Right hindlimb (tissue), 1 donor: ENCODE measurements around the gene DDX47.
"Not testable (repeated sequence)": the region's sequence is repeated elsewhere in the genome, so short reads cannot be mapped to it uniquely, and the experiment has no call there.

Experiments
- DNase-seq: peaks from one replicate; pipeline ENCODE4 v3.0.0-alpha.2; 2018

DDX47 gene

DNA sequence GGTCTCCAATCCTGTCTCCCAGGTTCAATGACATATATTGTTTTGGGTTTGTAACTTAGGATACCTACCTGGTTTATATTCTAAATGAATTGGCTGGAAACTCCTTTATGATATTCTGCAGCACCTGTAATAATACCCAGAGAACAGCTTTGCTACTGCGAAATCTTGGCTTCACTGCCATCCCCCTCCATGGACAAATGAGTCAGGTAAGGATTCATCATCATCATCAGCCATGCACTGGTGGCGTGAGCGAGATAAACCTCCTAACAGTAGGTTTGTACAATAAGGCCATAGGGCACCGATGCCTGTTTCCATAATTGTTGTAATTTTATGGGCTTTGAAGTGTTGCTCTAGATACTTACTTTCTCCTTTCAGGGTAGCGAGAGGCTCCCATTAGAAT, 10.7 kb downstream of the DDX47 start:
- DNase-seq, result no peak

GRCh38 chr12:12835378-12836146, 22.4 kb downstream of the DDX47 start:
- no peak for DNase-seq

- DNase-seq, result no peak
These were observed 23.4 kb downstream of the DDX47 start for GRCh38 chr12:12836571-12836970.

GRCh38 chr12:12837025-12837812, 24.1 kb downstream of the DDX47 start:
- peak; percentile 47 for DNase-seq

DNA sequence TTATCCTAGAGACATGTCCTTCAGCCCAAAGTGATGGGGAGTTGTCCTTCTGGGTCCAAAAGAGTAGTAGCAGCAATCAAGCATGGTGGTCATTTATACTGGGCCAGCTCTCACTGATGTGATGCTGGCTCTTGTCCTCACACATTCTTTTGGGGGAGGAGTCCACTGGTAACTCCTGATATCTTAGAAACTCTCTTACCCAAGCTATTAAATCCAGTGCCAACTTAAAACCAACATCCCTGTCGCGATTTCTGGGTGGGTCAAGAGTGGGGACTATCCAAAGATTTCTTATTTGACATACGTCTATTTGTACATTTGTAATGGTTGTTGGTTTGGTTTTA, 24.6 kb downstream of the DDX47 start:
- no peak for DNase-seq

DNA sequence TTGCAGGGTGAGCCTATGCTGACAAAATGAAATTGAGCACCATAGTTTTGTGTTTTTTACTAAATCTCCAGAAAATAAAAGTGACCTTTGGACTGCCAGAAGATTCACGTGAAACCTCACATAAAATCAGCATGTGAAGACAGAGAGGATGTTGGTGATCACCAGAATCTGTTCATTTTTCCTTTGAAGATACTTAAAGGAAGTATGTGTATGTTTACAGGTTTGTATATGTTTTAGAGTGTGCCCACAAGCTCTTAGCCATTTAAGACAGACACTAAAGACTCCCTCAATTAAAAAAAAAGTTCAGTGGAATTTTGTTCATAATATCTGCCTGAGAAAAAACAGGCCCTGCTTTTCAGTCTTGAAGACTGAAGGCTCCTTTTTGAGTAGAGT, 25.9 kb downstream of the DDX47 start:
- no peak for DNase-seq

DNA sequence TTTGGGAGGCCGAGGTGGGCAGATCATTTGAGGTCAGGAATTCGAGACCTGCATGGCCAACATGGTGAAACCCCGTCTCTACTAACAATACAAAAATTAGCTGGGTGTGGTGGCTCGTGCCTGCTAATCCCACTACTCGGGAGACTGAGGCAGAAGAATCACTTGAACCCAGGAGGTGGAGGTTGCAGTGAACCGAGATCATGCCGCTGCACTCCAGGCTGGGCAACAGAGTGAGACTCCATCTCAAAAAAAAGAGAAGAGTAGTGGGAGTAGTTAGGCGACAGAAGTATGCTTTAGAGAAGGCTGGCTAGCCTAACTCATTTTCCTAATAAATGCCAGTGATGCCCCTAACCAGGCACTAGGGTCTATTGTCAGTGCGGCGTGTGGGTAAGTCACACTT, 26.3 kb downstream of the DDX47 start:
- DNase-seq, result not testable (repeated sequence)

- peak; percentile 29 for DNase-seq
These were observed 26.9 kb downstream of the DDX47 start for GRCh38 chr12:12839873-12840579.

GRCh38 chr12:12840580-12840899, 27.4 kb downstream of the DDX47 start:
- DNase-seq, result no peak

- DNase-seq, result not testable (repeated sequence)
These were observed 28.3 kb downstream of the DDX47 start for GRCh38 chr12:12841428-12841827.

DNA sequence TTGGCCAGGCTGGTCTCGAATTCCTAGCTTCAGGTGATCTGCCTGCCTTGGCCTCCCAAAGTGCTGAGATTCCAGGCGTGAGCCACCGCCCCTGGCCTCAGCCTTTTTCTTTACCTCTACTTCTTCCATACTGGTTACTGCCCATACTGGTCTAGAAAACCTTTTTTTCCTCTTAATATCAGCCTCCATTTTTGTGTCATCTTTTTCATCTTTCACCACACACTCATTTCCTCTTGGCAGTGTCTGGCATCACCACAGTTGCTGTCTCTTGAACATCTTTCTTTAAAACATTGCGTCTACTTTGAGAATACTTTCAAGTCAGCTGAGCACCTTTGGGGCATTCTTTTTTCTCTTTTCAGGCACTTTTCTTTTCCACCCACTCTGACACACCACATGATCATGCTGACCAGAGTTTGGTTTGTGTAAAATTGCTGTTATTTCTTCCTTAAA, 32.7 kb downstream of the DDX47 start:
- no peak for DNase-seq

DNA sequence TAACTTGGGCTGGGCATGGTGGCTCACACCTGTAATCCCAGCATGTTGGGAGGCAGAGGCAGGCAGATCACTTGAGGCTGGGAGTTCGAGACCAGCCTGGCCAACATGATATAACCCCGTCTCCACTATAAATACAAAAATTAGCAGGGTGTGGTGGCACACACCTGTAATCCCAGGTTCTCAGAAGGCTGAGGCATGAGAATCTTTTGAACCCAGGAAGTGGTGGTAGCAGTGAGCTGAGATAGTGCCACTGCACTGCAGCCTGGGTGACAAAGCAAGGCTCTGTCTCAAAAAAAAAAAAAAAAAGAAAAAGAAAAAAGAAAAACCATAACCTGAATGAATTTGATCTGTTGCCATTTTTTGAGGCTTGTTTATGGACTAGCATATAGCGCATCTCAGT, 33.6 kb downstream of the DDX47 start:
- DNase-seq, result not testable (repeated sequence)

DNA sequence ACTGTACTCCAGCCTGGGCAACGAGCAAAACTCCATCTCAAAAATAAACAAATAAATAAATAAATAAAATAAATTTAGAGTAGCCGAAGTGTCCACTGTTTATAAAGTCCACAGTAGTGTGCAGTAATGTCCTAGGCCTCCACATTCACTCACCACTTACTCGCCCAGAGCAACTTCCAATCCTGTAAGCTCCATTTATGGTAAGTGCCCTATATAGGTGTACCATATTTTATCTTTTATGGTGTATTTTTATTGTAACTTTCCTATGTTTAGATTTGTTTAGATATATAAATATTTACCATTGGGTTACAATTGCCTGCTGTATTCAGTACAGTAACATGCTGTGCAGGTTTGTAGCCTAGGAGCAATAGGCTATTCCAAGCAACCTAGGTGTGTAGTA, 40.3 kb downstream of the DDX47 start:
- no peak for DNase-seq

DNA sequence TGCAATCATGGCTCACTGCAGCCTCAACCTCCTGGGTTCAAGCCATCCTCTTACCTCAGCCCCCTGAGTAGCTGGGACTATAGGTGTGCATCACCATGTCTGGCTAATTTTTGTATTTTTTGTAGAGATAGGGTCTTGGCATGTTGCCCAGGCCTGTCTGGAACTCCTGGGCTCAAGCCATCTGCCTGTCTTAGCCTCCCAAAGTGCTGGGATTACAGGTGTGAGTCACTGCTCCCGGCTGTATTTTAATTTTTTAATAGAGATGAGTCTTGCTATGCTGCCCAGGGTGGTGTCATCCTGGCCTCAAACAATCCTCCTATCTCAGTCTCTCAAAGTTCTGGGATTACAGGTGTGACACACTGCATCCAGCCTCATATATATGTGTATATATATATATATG, 46.5 kb downstream of the DDX47 start:
- no peak for DNase-seq

DNA sequence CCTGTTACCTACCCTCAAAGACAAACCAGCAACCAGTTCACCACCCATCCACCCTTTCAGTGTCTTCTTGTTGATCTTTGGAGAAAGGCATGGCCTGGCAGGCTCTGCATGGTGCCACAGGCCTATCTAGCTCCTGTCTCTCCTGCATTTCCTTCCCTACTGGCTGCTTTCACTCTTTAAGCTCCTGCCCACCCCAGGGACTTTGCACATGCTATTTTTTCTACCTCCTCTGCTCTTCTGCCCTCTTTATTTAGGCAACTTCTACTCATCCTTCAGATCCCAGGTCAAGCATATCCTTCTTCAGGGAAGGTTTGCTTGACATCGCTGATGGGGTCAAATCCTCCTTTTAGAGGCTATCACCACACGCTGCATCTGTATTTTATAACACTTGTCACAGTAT, 51.1 kb downstream of the DDX47 start:
- DNase-seq, result no peak

- DNase-seq, result no peak
These were observed 55.5 kb downstream of the DDX47 start for GRCh38 chr12:12868477-12869235.

GRCh38 chr12:12870465-12870864, 57.3 kb downstream of the DDX47 start:
- DNase-seq, result no peak

DNA sequence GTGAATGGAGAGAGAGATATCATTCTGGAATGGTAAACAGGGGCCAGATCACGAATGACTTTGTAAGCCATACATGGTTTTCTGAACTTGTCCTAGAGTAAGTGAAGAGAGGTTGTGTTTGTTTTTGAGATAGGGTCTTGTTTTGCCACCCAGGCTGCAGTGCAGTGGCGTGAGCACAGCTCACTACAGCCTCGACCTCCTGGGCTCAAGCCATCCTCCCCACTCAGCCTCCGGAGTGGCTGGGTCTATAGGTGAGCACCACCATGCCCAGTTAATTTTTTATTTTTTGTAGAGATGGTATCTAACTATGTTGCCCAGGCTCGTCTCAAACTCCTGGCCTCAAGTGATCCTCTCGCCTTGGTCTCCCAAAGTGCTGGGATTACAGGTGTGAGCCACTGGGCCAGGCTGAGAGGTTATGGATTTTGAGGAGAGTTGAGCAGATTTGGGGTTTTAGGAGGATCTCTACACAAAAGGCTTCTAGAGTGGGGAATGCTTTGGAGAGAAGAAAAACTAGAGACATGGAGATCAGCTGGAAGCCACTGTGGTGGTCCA, 58.5 kb downstream of the DDX47 start:
- no peak for DNase-seq

DNA sequence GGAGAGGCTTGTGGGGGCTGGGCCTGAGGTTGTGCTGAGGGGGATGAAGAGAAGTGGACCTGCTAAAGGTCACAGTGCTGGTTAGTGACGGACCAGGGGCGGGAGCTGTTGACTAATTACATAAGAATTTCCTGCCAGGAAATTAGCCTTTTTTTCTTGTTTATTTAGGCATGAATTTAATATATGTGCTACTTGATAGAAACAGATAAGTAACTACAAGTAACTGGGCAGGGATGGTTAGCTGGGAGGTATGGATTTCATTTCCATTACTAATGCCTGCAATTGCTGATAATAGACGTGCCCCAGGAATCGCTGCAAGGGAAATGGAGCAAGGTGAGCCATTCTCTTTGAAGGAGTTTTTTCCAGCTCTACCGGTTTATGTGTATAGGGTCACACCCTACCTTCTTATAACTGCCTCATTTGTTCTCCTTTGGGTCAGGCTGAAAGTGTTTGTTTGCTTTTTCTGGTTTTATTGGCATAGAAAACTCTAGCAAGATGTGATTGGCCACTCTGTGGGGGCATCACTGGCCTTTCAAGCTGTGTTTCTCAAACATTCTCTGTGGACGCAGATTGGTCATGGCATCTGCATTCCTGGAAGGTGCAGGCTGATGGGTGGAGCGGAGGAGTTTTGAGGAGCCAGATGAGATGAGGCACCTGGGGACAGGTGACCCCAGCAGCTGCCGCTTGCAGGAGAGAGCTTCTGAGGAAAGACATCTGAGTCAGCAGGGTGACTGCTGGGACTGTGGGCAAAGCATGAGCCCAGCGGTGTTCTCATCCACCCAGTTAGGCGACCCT, 59.2 kb downstream of the DDX47 start:
- DNase-seq, result no peak

DNA sequence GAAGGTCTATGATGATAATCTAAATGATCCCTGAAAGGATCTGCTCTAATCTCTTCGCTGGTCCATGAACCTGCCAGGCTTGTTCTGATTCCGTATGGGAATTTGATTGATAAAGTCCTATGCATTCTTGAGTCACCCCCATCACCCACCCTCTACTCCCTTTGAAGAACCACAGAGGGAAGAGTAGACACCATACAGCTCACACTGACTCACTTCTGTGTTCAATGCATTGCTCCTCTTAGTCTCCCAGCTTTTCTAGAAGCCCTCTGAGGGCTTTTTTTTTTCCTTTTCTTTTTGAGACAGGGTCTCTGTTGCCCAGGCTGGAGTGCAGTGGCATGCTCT, 59.8 kb downstream of the DDX47 start:
- DNase-seq, result no peak

- DNase-seq, result no peak
These were observed 60.9 kb downstream of the DDX47 start for GRCh38 chr12:12874029-12874428.

DNA sequence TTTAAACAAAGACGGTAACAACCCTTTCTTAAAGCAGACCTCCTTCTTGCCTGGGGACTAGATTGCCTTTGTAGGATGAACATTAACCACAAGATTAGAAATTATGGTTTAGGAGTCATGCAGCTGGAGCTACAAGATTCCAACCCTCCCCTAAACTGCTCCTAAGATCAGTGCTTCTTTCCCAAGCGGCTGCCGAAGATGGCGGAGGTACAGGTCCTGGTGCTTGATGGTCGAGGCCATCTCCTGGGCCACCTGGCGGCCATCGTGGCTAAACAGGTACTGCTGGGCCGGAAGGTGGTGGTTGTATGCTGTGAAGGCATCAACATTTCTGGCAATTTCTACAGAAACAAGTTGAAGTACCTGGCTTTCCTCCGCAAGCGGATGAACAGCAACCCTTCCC, 62.2 kb downstream of the DDX47 start:
- DNase-seq, result not testable (repeated sequence)
